ENCODE results near the gene ALG6. TPM values are rescaled to one million over a fixed set of nuclear protein-coding genes. Genes with fewer than 3 reads are reported as not detected.

The ALG6 gene
- total and polyA plus RNA-seq, 3 donors from 2014 or later: 7.8 to 10.0 (median 9.9) TPM

- H3K9me3 ChIP-seq: no peaks in the 10 kb centered on the region
- no peak for TF ChIP-seq POLR2A (IDR thresholded peaks at IDR 0.05)
- no peak for TF ChIP-seq CTCF (IDR thresholded peaks at IDR 0.05)
- no peaks in the 10 kb centered on the region for H3K27me3 ChIP-seq
- no peaks in the 10 kb centered on the region for H3K4me1 ChIP-seq
- intact Hi-C loops (cut with DNase I; ENCODE audit: low total_unique reads): no loop called here
- no peak for DNase-seq
- H3K27ac ChIP-seq: no peak overlapping the region
- no peak overlapping the region for H3K4me3 ChIP-seq
- no peaks in the 10 kb centered on the region for H3K36me3 ChIP-seq (ENCODE audit: low read depth, missing control alignments)
Observed at GRCh38 chr1:63405987-63406386, 38.6 kb downstream of the ALG6 start.

GRCh38 chr1:63407002-63407401 is 39.6 kb downstream of the ALG6 start:
- Histone ChIP-seq H3K9me3 (no peaks in the 10 kb centered on the region), H3K4me3 (no peak overlapping the region), H3K4me1 (no peaks in the 10 kb centered on the region), H3K36me3 (ENCODE audit: low read depth, missing control alignments) (no peaks in the 10 kb centered on the region), H3K27ac (no peak overlapping the region), H3K27me3 (no peaks in the 10 kb centered on the region)
- no peak for TF ChIP-seq POLR2A (IDR thresholded peaks at IDR 0.05)
- no peak for TF ChIP-seq CTCF (IDR thresholded peaks at IDR 0.05)
- no peak for DNase-seq
- intact Hi-C loops (cut with DNase I; ENCODE audit: low total_unique reads): no loop called here

- intact Hi-C loops (cut with DNase I; ENCODE audit: low total_unique reads): no loop called here
- no peak overlapping the region for H3K27ac ChIP-seq
- H3K36me3 ChIP-seq (ENCODE audit: low read depth, missing control alignments): no peaks in the 10 kb centered on the region
- no peaks in the 10 kb centered on the region for H3K9me3 ChIP-seq
- H3K4me3 ChIP-seq: no peak overlapping the region
- no peaks in the 10 kb centered on the region for H3K4me1 ChIP-seq
- no peaks in the 10 kb centered on the region for H3K27me3 ChIP-seq
- DNase-seq: no peak
- TF ChIP-seq POLR2A (IDR thresholded peaks at IDR 0.05): no peak
- TF ChIP-seq CTCF (IDR thresholded peaks at IDR 0.05): no peak
- WGBS, 2 donors: 77 to 78% methylated on average over 4 of the region's 4 CpGs
Observed at GRCh38 chr1:63408331-63408730, 40.9 kb downstream of the ALG6 start.

- no peak for DNase-seq
- WGBS, 2 donors: 35 to 55% methylated on average over 2 of the region's 2 CpGs
- Histone ChIP-seq H3K27ac (no peak overlapping the region), H3K4me1 (no peaks in the 10 kb centered on the region), H3K36me3 (ENCODE audit: low read depth, missing control alignments) (no peaks in the 10 kb centered on the region), H3K27me3 (no peaks in the 10 kb centered on the region), H3K4me3 (no peak overlapping the region), H3K9me3 (no peaks in the 10 kb centered on the region)
- TF ChIP-seq CTCF (IDR thresholded peaks at IDR 0.05) (no peak), POLR2A (IDR thresholded peaks at IDR 0.05) (no peak)
- intact Hi-C loops (cut with DNase I; ENCODE audit: low total_unique reads): no loop called here
Observed at GRCh38 chr1:63411066-63411465, 43.6 kb downstream of the ALG6 start.

- Histone ChIP-seq H3K27ac (no peak overlapping the region), H3K4me3 (no peak overlapping the region), H3K27me3 (no peaks in the 10 kb centered on the region), H3K4me1 (no peaks in the 10 kb centered on the region), H3K36me3 (ENCODE audit: low read depth, missing control alignments) (no peaks in the 10 kb centered on the region), H3K9me3 (no peaks in the 10 kb centered on the region)
- 81 to 82% methylated on average over 1 of the region's 1 CpG for WGBS, 2 donors
- DNase-seq: no peak
- no peak for TF ChIP-seq CTCF (IDR thresholded peaks at IDR 0.05)
- no peak for TF ChIP-seq POLR2A (IDR thresholded peaks at IDR 0.05)
- intact Hi-C loops (cut with DNase I; ENCODE audit: low total_unique reads): no loop called here
Observed at GRCh38 chr1:63413394-63413793, 46.0 kb downstream of the ALG6 start.
